HL-60/S4 treated with retinoic acid at 250 ng/mL for 4 days and 3 days (cell line): ENCODE results near the gene NAAA.
"Not testable (repeated sequence)": the region's sequence is repeated elsewhere in the genome, so short reads cannot be mapped to it uniquely, and the experiment has no call there.

Source experiments
- in situ Hi-C: fragments of 300-500 bp; cut with MboI; formaldehyde crosslinking; loops from 2 replicates; pipeline ENCODE4 v1.7.0; 2022; ENCODE audit warnings: low sequenced_read_pairs

Gene NAAA

GRCh38 chr4:75920327-75920726, 20.5 kb downstream of the NAAA start:
- in situ Hi-C loops: no loop called here

DNA sequence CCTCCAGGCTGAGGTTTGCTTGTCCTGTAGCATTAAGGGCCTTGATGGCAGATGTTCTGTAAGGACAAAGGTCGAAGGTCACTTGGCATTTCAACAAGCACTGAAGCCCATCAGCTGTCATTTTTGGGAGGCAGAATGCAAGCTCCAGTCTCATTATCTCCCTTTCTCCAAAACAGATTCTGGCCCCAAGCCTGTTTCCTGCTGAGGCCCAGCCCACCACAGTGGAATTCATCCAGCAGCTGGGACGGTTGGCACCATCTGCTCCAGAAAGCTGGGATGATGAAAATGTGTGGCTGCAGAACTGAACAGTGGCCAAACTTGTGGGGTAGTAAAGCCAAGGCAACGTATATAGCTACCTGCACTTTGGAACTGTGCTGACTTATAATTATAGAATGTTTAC, 20.9 kb downstream of the NAAA start:
- in situ Hi-C loops: no loop called here

- in situ Hi-C loops: no loop called here
These were observed 24.6 kb downstream of the NAAA start for GRCh38 chr4:75916091-75916661.

- in situ Hi-C loops: no loop called here
These were observed 27.8 kb downstream of the NAAA start for GRCh38 chr4:75912968-75913367.

- in situ Hi-C loops: not testable (repeated sequence)
These were observed 30.0 kb downstream of the NAAA start for GRCh38 chr4:75910831-75911230.

GRCh38 chr4:75909405-75909804, 31.4 kb downstream of the NAAA start:
- in situ Hi-C loops: no loop called here

DNA sequence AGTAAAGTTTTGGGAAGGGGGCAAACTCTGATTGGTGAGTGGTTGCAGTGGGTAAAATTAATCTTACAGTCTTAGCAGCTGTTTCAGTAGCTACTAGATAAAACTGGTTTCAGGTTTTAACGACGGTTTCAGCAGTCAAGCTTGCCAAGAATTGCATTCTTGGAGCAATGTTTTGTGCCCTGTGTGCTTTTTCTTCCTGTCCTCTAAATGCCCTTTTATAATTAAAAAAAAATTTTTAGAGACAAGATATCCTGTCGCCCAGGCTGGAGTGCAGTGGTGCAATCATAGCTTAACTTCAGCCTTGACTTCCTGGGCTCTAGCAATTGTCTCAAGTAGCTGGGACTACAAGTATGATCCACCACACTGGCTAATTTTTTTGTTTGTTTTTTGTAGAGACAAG, 32.3 kb downstream of the NAAA start:
- in situ Hi-C loops: no loop called here

GRCh38 chr4:75907966-75908365, 32.8 kb downstream of the NAAA start:
- in situ Hi-C loops: no loop called here

DNA sequence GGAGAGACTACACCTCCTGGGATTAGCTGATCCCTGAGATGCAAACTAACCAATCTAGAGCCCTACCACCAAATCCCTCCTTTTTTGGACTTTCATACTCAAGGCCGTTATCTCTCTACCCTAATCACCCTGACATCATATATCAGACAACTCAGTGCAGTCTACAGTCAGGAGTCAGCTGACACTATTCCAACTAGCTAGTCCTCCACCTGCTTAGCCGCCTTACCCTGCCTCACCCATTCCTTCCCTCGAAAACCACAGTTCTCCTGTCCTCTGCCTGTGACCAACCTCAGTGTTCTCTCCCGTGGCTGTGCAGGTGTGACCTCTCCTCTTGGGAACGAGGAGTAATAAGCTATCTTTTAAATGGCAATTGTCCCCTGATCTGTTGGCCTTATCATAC, 36.7 kb downstream of the NAAA start:
- in situ Hi-C loops: no loop called here

DNA sequence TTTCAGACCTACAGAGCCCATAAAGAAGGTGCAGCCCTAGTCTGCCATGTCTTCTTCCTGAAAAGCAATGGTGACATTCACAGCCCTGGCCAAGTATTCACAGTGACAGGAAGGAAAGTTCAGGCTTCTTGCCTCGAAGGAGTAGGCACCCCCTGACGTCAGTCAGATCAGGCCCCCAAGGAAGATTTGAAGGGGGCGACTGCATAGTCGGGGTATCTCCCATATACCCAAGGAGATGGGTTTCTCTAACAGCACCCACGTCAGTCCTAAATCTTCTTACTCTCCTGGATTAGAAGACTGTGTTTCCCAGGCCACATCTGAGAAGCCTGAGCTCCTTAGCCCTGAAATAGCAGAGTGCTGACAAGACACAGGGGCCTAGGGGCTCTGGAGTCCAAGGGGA, 38.5 kb downstream of the NAAA start, which contains the start of gene PPEF2:
TSS of gene PPEF2 (minus strand) at position 101 of the 400 bp plus-strand sequence. CDS start 6,127 bp downstream, outside the sequence.
- in situ Hi-C loops: no loop called here

- in situ Hi-C loops: no loop called here
These were observed 42.3 kb downstream of the NAAA start for GRCh38 chr4:75898536-75898935.

DNA sequence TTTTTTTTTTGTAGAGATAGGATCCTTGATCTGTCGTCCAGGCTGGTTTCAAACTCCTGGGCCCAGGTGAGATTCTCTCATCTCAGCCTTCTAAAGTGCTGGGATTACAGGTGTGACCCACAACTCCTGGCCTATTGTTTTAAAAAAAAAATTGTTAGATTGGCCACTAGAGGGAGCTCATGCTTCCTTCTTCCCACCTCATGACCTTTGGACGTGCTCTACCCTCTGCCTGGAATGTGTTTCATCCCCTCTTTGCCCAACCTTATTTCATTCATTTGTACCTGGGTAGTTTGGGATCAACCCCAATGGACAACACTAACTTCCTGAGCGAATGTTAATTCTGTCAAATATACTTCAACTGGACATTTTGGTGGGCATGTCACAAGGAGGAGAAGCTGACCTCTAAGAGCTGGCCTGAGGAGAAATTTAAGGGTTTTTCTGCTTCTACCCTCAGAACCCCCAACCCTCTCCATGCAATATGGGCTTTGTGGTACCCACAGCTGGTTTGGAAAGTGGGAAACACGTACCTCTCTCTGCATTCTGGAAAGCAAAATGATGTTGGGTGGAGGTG, 45.0 kb downstream of the NAAA start:
- in situ Hi-C loops: no loop called here

DNA sequence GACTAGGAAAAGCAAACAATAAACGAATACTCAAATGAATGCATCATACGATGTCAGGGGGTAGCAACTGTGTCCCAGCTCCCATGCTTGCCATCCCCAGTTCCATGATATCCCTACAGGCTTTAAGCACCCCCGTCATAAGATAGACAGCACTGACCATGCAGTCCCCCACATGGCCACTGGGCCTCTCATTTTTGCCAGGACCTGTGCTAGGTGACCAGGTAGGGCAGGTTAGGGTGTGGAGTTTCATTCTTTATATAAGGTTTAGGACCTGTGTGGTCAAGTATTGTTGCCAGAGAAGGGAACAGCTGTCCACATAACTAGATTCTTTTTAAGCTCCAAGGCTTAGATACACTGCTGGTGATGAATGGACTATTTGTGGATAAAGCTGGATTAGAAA, 48.3 kb downstream of the NAAA start:
- in situ Hi-C loops: no loop called here

DNA sequence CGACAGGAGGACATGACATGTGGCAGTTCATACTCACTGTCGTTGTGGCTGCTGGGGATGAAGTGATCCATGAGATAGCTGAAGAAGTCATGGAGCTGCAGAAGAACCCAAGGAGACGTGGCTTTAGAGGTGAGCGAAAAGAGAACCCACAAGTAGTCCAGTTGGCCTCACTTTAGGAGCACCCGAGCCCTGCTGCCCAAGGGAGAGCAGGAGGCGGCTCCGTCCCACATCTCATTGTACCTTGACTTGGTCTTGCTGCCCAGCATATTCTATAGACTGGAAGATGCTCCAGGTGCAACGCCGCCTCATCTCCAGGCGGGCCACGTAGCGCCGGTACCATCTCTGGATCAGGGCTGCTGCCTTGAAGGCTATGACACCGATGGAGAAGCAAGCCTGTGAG, 49.2 kb downstream of the NAAA start:
- in situ Hi-C loops: no loop called here

- in situ Hi-C loops: no loop called here
These were observed 51.1 kb downstream of the NAAA start for GRCh38 chr4:75889537-75890199.

GRCh38 chr4:75886104-75886503, 54.7 kb downstream of the NAAA start:
- in situ Hi-C loops: no loop called here

DNA sequence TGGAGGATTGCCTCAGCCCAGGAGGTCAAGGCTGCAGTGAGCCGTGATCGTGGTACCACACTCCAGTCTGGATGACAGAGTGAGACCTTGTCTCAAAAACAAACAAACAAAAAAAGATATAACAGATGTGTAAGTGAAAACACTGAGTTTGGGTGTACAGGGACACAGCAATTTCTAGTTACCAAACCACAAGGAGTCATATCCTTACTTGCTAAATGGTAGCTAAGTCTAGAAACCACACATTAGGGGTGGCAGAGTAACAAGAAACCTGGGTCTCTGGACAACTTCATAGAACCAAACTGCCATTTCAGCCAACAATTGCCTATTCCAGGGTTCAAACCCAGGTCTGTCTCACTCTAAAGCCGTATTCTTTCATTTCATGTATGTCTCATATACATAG, 59.3 kb downstream of the NAAA start:
- in situ Hi-C loops: no loop called here

DNA sequence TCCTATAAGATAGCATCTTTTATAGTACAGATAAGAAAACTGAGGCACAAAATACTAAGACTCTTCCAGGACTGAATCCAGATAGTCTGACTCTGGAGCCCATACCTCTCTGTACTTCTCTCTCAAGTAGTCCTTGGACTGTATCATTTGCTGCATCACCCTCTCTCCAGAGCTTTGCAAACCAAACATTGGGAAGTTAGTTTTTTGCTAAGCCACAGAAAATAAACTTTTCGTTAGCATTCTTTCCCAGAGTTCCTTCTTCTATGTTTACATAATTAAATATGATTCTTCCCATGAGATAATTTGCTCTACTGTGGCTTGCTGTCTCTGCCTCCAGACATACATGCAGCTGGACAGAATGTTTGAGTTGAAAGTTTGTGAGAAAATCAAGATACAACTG, 60.5 kb downstream of the NAAA start:
- in situ Hi-C loops: no loop called here

DNA sequence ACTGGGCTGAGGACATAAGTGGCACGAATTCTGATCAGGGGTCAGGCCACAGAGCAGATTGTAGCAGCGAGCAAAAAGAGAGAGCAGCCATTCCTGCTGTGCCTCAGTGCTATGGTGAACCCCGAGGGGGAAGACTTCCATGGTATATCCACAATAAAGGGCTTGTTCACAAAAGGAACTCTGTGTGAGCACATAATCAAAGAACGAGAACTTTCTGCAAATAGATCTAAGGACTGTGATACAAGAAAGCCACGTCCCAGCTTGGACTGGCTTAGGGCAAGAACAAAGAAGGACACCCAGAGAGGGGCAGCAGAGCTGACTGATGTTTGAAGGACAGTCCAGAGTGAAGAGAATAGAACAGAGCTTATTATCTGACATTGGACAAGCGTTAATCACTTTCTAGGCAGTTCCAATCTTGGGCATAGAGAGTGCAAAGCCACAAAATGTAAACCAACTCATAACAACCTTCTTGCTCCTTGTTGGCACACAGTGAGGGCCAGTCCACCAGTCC, 62.5 kb downstream of the NAAA start:
- in situ Hi-C loops: no loop called here

GRCh38 chr4:75876218-75876617, 64.6 kb downstream of the NAAA start:
- in situ Hi-C loops: no loop called here

- in situ Hi-C loops: no loop called here
These were observed 71.7 kb downstream of the NAAA start for GRCh38 chr4:75869100-75869499.

DNA sequence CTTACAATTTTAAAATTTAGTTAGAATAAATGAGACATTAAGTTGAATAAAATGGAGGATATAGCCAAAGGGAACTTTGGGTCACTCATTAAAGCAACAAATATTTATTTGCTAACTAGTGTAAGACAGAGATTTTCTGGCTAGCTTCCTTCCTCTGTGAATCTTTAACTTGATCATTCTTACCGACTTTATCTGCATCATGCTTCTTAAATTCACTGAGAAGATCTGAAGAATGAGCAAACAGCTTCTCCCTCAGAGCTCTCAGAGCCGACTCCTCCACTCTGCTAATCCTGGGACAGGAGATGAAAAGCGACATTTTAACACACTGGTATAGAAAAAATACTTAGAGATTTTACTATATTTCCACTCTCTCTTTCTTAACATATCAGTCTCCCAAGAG, 73.7 kb downstream of the NAAA start:
- in situ Hi-C loops: no loop called here
